ENCODE results near the gene PPM1L. TPM values are rescaled to one million over a fixed set of nuclear protein-coding genes. Genes with fewer than 3 reads are reported as not detected.

The PPM1L gene
- total RNA-seq, 1 donor from 2014 or later = 14.2 TPM

DNA sequence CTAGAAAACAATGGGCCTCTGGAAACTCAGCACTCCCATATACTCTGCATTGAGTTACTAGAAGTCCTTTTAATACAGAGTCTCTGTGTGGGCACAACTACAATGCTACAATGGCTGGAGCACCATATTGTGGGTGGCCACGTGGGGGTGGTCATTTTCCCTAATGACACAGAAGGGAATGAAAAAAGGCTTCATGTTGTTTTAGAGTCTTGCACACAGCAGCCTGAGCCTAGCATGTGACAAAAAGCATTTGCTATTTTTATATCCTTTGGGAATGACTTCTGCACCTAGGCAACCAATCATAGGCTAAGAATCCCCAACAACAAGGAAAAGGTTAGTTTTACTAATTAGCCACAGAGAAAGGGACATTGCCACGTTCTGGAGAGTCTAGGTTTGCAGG, 120.6 kb downstream of the PPM1L start:
- H3K36me3 ChIP-seq = no peaks in the 10 kb centered on the region
- no peaks in the 10 kb centered on the region for H3K27me3 ChIP-seq
- intact Hi-C loops (cut with DNase I) = no loop called here
- no peak for DNase-seq (ENCODE audit: extremely low spot score in 2 of 2)
- H3K27ac ChIP-seq = no peak overlapping the region
- TF ChIP-seq, protein P1, sequence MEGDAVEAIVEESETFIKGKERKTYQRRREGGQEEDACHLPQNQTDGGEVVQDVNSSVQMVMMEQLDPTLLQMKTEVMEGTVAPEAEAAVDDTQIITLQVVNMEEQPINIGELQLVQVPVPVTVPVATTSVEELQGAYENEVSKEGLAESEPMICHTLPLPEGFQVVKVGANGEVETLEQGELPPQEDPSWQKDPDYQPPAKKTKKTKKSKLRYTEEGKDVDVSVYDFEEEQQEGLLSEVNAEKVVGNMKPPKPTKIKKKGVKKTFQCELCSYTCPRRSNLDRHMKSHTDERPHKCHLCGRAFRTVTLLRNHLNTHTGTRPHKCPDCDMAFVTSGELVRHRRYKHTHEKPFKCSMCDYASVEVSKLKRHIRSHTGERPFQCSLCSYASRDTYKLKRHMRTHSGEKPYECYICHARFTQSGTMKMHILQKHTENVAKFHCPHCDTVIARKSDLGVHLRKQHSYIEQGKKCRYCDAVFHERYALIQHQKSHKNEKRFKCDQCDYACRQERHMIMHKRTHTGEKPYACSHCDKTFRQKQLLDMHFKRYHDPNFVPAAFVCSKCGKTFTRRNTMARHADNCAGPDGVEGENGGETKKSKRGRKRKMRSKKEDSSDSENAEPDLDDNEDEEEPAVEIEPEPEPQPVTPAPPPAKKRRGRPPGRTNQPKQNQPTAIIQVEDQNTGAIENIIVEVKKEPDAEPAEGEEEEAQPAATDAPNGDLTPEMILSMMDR (IDR thresholded peaks at IDR 0.05) = no peak
- no peak for TF ChIP-seq POLR2AphosphoS5 (IDR thresholded peaks at IDR 0.05; ENCODE audit: insufficient read depth in 1 of 2, low read depth in 1 of 2)
- no peak for TF ChIP-seq POLR2A (IDR thresholded peaks at IDR 0.05)
- no peak overlapping the region for H3K4me3 ChIP-seq
- H3K4me1 ChIP-seq = no peaks in the 10 kb centered on the region
- H3K9me3 ChIP-seq = no peaks in the 10 kb centered on the region

- Histone ChIP-seq H3K9me3 (no peaks in the 10 kb centered on the region), H3K36me3 (no peaks in the 10 kb centered on the region), H3K4me3 (no peak overlapping the region), H3K27me3 (no peaks in the 10 kb centered on the region), H3K4me1 (no peaks in the 10 kb centered on the region), H3K27ac (no peak overlapping the region)
- no peak for DNase-seq (ENCODE audit: extremely low spot score in 2 of 2)
- intact Hi-C loops (cut with DNase I) = no loop called here
- TF ChIP-seq POLR2AphosphoS5 (IDR thresholded peaks at IDR 0.05; ENCODE audit: insufficient read depth in 1 of 2, low read depth in 1 of 2) = no peak
- TF ChIP-seq, protein P1 (IDR thresholded peaks at IDR 0.05) = no peak
- TF ChIP-seq POLR2A (IDR thresholded peaks at IDR 0.05) = no peak
Measured at GRCh38 chr3:160879859-160880258, 123.8 kb downstream of the PPM1L start.

- Histone ChIP-seq H3K27ac (no peak overlapping the region), H3K4me1 (peaks cover 10% of the 10 kb centered on the region)
- intact Hi-C loops (cut with DNase I) = no loop called here
Measured at GRCh38 chr3:160883373-160883772, 127.3 kb downstream of the PPM1L start.

DNA sequence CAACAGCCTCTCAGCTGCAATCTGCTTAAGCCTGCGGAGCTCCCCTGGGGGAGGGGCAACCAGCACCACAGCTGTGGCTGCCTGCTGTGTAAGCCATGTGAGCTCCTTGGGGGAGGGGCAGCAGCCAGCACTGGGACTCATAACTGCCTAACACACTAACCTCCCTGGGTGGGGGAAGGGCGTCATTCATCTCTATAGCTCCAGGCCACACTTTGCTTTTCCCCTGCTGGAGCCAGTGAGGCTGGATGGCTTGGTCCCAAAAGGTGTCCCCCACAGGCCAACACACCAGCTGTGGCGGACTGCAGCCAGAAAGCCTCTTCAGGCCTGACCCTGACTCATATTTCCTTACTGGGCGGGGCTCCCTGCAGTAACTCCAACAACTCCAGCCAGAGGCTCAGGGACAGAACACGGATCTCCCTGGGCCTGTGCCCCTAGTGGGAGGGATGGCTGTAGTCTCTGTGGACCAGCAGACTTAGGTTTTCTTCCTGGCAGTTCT, 129.8 kb downstream of the PPM1L start:
- intact Hi-C loops (cut with DNase I) = no loop called here
- H3K36me3 ChIP-seq = no peaks in the 10 kb centered on the region
- peaks cover 10% of the 10 kb centered on the region for H3K4me1 ChIP-seq

More at GRCh38 chr3:160883373-160883772, 127.3 kb downstream of the PPM1L start:
- H3K27me3 ChIP-seq = no peaks in the 10 kb centered on the region
- no peak for DNase-seq (ENCODE audit: extremely low spot score in 2 of 2)
- no peak overlapping the region for H3K4me3 ChIP-seq
- H3K9me3 ChIP-seq = no peaks in the 10 kb centered on the region
- TF ChIP-seq, protein P1 (IDR thresholded peaks at IDR 0.05) = no peak
- no peak for TF ChIP-seq POLR2A (IDR thresholded peaks at IDR 0.05)
- no peak for TF ChIP-seq POLR2AphosphoS5 (IDR thresholded peaks at IDR 0.05; ENCODE audit: insufficient read depth in 1 of 2, low read depth in 1 of 2)
- no peaks in the 10 kb centered on the region for H3K36me3 ChIP-seq

DNA sequence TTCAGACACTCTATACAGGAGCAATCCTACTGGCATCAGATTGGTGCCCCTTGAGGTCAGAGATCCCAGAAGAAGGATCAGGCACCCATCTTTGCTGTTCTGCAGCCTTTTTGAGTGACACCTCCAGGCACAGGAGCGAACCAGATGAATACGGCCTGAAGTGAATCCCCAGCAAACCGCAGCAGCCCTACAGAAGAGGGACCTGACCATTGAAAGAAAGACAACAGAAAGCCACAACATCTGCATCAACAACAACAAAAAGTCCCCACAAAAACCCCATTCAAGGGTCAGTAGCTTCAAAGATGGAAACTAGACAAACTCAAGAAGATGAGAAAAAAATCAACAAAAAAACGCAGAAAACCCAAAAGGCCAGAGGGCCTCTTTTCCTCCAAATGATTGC, 130.4 kb downstream of the PPM1L start:
- H3K27ac ChIP-seq = no peak overlapping the region
- H3K9me3 ChIP-seq = no peaks in the 10 kb centered on the region
- no peaks in the 10 kb centered on the region for H3K36me3 ChIP-seq
- no peak for TF ChIP-seq POLR2A (IDR thresholded peaks at IDR 0.05)
- no peak for TF ChIP-seq POLR2AphosphoS5 (IDR thresholded peaks at IDR 0.05; ENCODE audit: insufficient read depth in 1 of 2, low read depth in 1 of 2)
- TF ChIP-seq, protein P1 (IDR thresholded peaks at IDR 0.05) = no peak
- H3K27me3 ChIP-seq = no peaks in the 10 kb centered on the region
- intact Hi-C loops (cut with DNase I) = no loop called here
- DNase-seq (ENCODE audit: extremely low spot score in 2 of 2) = no peak
- H3K4me3 ChIP-seq = no peak overlapping the region
- H3K4me1 ChIP-seq = peaks cover 10% of the 10 kb centered on the region

More for the DNA sequence above, 129.8 kb downstream of the PPM1L start:
- Histone ChIP-seq H3K4me3 (no peak overlapping the region), H3K27me3 (no peaks in the 10 kb centered on the region), H3K9me3 (no peaks in the 10 kb centered on the region), H3K27ac (no peak overlapping the region)
- TF ChIP-seq POLR2AphosphoS5 (IDR thresholded peaks at IDR 0.05; ENCODE audit: insufficient read depth in 1 of 2, low read depth in 1 of 2) (no peak), POLR2A (IDR thresholded peaks at IDR 0.05) (no peak)
- TF ChIP-seq, protein P1 (IDR thresholded peaks at IDR 0.05) = no peak
- DNase-seq (ENCODE audit: extremely low spot score in 2 of 2) = no peak

All from vagina (tissue), 2 donors.